ENCODE results near the gene PLPP7. TPM values are rescaled to one million over a fixed set of nuclear protein-coding genes. Genes with fewer than 3 reads are reported as not detected.
A peak's percentile ranks its signal among the peaks of the same experiment; 100 is the strongest.

The PLPP7 gene
- total and polyA plus RNA-seq, 7 donors: 0.46 to 31.9 (median 14.3) TPM

DNA sequence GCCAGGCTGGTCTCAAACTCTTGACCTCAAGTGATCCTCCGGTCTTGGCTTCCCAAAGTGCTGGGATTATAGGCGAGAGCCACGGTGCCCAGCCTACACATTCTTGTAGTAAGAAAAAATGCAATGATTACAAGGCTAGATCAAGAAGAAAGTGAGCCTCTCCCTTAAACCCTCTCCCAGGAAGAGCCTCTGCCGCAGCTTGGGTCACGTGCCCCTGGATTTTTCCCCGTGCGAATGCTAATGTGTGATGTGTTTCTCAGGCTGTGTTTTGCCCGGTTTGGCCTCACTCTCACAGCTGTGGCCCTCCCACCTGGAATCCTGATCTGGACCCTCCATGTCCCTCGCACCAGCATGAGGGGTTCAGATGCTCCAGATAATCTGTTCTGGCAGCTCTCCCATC lies 6.9 kb downstream of the PLPP7 start:
- Histone ChIP-seq H3K4me1 (peaks cover 0 to 22% (median 9%) of the 10 kb centered on the region in 4 donors), H3K27ac (no peak overlapping the region), H3K27me3 (no peaks in the 10 kb centered on the region), H3K4me3 (no peak overlapping the region), H3K36me3 (peaks cover 0 to 6% (median 0%) of the 10 kb centered on the region in 4 donors), H3K9me3 (no peaks in the 10 kb centered on the region)
- 72 to 84% methylated on average over 9 of the region's 9 CpGs for WGBS, 2 donors
- intact Hi-C loops (cut with DNase I): no loop called here
- no peak for DNase-seq
- no peak for TF ChIP-seq POLR2AphosphoS5 (IDR thresholded peaks at IDR 0.05)
- TF ChIP-seq EP300 (IDR thresholded peaks at IDR 0.05): no peak
- TF ChIP-seq, protein P1, sequence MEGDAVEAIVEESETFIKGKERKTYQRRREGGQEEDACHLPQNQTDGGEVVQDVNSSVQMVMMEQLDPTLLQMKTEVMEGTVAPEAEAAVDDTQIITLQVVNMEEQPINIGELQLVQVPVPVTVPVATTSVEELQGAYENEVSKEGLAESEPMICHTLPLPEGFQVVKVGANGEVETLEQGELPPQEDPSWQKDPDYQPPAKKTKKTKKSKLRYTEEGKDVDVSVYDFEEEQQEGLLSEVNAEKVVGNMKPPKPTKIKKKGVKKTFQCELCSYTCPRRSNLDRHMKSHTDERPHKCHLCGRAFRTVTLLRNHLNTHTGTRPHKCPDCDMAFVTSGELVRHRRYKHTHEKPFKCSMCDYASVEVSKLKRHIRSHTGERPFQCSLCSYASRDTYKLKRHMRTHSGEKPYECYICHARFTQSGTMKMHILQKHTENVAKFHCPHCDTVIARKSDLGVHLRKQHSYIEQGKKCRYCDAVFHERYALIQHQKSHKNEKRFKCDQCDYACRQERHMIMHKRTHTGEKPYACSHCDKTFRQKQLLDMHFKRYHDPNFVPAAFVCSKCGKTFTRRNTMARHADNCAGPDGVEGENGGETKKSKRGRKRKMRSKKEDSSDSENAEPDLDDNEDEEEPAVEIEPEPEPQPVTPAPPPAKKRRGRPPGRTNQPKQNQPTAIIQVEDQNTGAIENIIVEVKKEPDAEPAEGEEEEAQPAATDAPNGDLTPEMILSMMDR (IDR thresholded peaks at IDR 0.05): no peak
- TF ChIP-seq POLR2A (IDR thresholded peaks at IDR 0.05): no peak

DNA sequence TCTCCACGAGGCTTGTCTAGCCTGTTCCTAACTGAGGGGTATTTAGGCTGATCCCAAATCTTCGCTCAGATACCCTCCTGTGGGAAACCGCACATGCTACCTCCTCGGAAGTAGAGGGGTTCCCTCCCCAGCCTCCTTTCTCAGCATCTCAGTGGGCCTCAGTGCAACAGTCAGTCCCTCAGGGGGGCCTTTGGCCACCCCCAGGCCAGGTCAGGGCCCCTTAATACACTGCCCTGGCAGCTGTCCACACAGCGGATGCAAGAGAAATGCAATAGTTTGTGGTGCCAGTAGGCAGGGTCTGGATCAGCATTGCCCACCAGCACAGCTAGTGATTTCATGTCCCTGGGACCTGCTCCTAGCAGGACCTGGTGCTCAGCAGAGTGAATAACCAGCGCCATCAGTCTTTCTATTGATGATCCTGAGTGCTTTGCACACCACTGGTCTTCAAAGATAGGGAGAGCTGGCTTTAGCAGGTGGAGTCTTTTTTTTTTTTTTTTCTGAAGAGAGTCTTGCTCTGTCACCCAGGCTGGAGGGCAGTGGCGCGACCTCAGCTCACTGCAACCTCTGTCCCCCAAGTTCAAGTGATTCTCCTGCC lies 7.5 kb downstream of the PLPP7 start:
- H3K4me3 ChIP-seq: no peak overlapping the region
- no peak overlapping the region for H3K27ac ChIP-seq
- H3K27me3 ChIP-seq: no peaks in the 10 kb centered on the region
- DNase-seq: no peak
- H3K4me1 ChIP-seq: peaks cover 0 to 16% (median 9%) of the 10 kb centered on the region in 4 donors
- TF ChIP-seq EP300 (IDR thresholded peaks at IDR 0.05): no peak
- TF ChIP-seq POLR2AphosphoS5 (IDR thresholded peaks at IDR 0.05): no peak
- TF ChIP-seq POLR2A (IDR thresholded peaks at IDR 0.05): no peak
- peaks cover 0 to 6% (median 0%) of the 10 kb centered on the region in 4 donors for H3K36me3 ChIP-seq
- intact Hi-C loops (cut with DNase I): no loop called here
- 87 to 91% methylated on average over 8 of the region's 8 CpGs for WGBS, 2 donors
- H3K9me3 ChIP-seq: no peaks in the 10 kb centered on the region

DNA sequence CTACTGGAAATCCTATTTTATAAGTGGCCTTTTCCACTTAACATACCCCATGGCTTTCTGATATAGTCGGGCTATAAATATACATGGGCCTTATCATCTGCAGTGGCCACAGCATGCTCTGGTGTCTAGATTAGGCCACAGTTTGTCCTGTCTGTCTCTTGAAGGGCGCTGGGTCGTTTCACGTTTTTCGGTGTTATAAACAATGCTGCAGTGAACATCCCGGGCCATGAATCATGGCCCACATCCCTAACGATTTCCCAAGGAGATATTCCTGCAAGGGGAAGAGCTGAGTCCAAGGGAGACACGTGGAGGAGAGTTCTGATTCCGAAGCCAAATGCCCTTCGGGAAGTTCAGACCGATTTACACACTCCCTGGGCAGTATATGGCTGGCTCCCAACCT lies 8.4 kb downstream of the PLPP7 start:
- WGBS, 2 donors: 76 to 79% methylated on average over 11 of the region's 11 CpGs

DNA sequence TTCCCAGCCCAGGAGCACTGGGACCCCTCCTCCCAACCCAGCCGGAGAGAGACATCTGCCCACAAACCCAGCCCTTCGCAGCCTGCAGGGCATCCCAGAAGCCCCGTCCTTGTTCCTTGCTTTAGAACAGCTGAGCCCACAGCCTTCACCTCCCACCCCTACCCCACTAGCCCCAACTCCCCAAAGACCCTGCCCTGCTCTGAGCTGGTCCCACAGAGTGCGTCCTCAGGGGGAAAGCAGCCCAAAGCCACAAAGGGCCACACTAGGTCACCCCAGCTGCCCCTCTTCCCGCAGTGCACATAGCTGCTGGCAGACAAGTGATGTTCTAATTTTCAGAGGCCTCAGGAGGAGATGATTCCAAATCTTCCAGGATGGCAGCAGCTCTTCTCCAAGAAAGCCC lies 8.8 kb downstream of the PLPP7 start:
- DNase-seq: no peak
- peaks cover 0 to 12% (median 5%) of the 10 kb centered on the region in 4 donors for H3K4me1 ChIP-seq
- TF ChIP-seq, protein P1 (IDR thresholded peaks at IDR 0.05): no peak
- TF ChIP-seq POLR2A (IDR thresholded peaks at IDR 0.05) (no peak), EP300 (IDR thresholded peaks at IDR 0.05) (no peak), POLR2AphosphoS5 (IDR thresholded peaks at IDR 0.05) (no peak)
- H3K27ac ChIP-seq: peak overlapping the region in 2 of 4 donors; percentile 18 to 27
- no peaks in the 10 kb centered on the region for H3K9me3 ChIP-seq
- WGBS, 2 donors: 83 to 89% methylated on average over 5 of the region's 5 CpGs
- intact Hi-C loops (cut with DNase I): no loop called here
- peaks cover 0 to 6% (median 0%) of the 10 kb centered on the region in 4 donors for H3K36me3 ChIP-seq
- no peak overlapping the region for H3K4me3 ChIP-seq
- no peaks in the 10 kb centered on the region for H3K27me3 ChIP-seq

More for the DNA sequence above, 8.4 kb downstream of the PLPP7 start:
- intact Hi-C loops (cut with DNase I): no loop called here
- TF ChIP-seq, protein P1 (IDR thresholded peaks at IDR 0.05): no peak
- no peak for TF ChIP-seq POLR2AphosphoS5 (IDR thresholded peaks at IDR 0.05)
- no peak for TF ChIP-seq EP300 (IDR thresholded peaks at IDR 0.05)
- no peaks in the 10 kb centered on the region for H3K27me3 ChIP-seq
- no peaks in the 10 kb centered on the region for H3K9me3 ChIP-seq
- peaks cover 0 to 12% (median 5%) of the 10 kb centered on the region in 4 donors for H3K4me1 ChIP-seq
- DNase-seq: no peak
- H3K27ac ChIP-seq: peak overlapping the region in 2 of 4 donors; percentile 18 to 27
- peaks cover 0 to 6% (median 0%) of the 10 kb centered on the region in 4 donors for H3K36me3 ChIP-seq
- no peak overlapping the region for H3K4me3 ChIP-seq

DNA sequence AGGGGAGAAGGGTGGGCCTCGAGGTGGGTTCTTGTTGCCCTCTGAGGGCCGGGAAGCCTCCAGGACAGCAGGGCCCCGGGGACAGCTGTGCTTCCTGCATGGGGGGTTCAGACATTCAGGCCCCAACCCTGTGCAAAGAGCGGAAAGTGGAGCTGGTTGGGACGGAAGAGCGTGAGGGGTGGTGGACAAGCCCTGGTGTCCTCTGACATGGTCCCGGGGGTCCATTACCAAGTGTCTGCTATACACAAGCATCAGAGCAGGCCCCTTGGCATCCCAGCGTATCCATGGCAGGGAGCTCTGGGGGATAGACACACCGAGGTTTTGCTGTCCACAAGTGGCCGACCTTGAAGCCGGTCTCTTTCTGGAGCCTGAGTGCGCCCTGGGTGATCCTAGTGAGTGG lies 9.3 kb downstream of the PLPP7 start:
- WGBS, 2 donors: 93 to 94% methylated on average over 12 of the region's 12 CpGs
- no peak for TF ChIP-seq EP300 (IDR thresholded peaks at IDR 0.05)
- TF ChIP-seq POLR2AphosphoS5 (IDR thresholded peaks at IDR 0.05): no peak
- TF ChIP-seq POLR2A (IDR thresholded peaks at IDR 0.05): no peak
- TF ChIP-seq, protein P1 (IDR thresholded peaks at IDR 0.05): no peak
- peaks cover 0 to 12% (median 5%) of the 10 kb centered on the region in 4 donors for H3K4me1 ChIP-seq
- H3K27me3 ChIP-seq: no peaks in the 10 kb centered on the region
- peaks cover 0 to 6% (median 0%) of the 10 kb centered on the region in 4 donors for H3K36me3 ChIP-seq
- H3K27ac ChIP-seq: no peak overlapping the region
- H3K4me3 ChIP-seq: no peak overlapping the region
- no peaks in the 10 kb centered on the region for H3K9me3 ChIP-seq
- intact Hi-C loops (cut with DNase I): no loop called here
- DNase-seq: no peak
